Fibroblast of lung (primary cell): ENCODE data around the gene REL. TPM values are rescaled to one million over a fixed set of nuclear protein-coding genes. Genes with fewer than 3 reads are reported as not detected.

Experiments used
- DNase-seq, 2 donors: peaks; one replicate each; pipeline versions ENCODE4 v3.0.0 to v3.0.0-alpha.2; 2010; ENCODE audit warnings: low read depth in 2 of 2
- H2AFZ ChIP-seq: 2 replicates; pipeline ENCODE4 v1.5.1; 2012; ENCODE audit warnings: low read length, control low read depth, inconsistent platforms
- H3K27ac ChIP-seq: 2 replicates; pipeline ENCODE4 v1.5.1; 2011; ENCODE audit warnings: low read length, control low read depth; ENCODE audit not compliant: insufficient read depth
- H3K27me3 ChIP-seq: 2 replicates; pipeline ENCODE4 v1.5.1; 2011; ENCODE audit warnings: mild to moderate bottlenecking, low read length; ENCODE audit not compliant: control insufficient read depth, insufficient read depth
- H3K36me3 ChIP-seq: 2 replicates; pipeline ENCODE4 v1.5.1; 2011; ENCODE audit warnings: low read length; ENCODE audit not compliant: control insufficient read depth, insufficient read depth
- H3K4me1 ChIP-seq: 2 replicates; pipeline ENCODE4 v1.5.1; 2011; ENCODE audit warnings: low read length; ENCODE audit not compliant: control insufficient read depth, insufficient read depth; ENCODE audit errors: extremely low read depth
- H3K4me2 ChIP-seq: 2 replicates; pipeline ENCODE4 v1.5.1; 2011; ENCODE audit warnings: low read length, control low read depth; ENCODE audit not compliant: insufficient read depth; ENCODE audit errors: extremely low read depth
- H3K4me3 ChIP-seq, 4 experiments: fragments of 200-600 bp in 1 of 4; sonication (generic) in 1 of 4; replicated peaks in 1 of 4; 2 replicates each; pipeline ENCODE4 v1.5.1; 2011 to 2016; ENCODE audit warnings: low read length in 4 of 4, low read depth in 3 of 4, mild to moderate bottlenecking in 3 of 4, control low read depth in 2 of 4, inconsistent platforms in 1 of 4, mixed read lengths in 1 of 4; ENCODE audit not compliant: insufficient read depth in 1 of 4; ENCODE audit errors: control extremely low read depth in 1 of 4
- H3K79me2 ChIP-seq: 2 replicates; pipeline ENCODE4 v1.5.1; 2012; ENCODE audit warnings: mild to moderate bottlenecking, low read length, inconsistent platforms; ENCODE audit not compliant: control insufficient read depth, insufficient read depth
- H3K9ac ChIP-seq: 2 replicates; pipeline ENCODE4 v1.5.1; 2011; ENCODE audit warnings: mild to moderate bottlenecking, low read length, control low read depth; ENCODE audit not compliant: insufficient read depth
- H3K9me3 ChIP-seq: 2 replicates; pipeline ENCODE4 v1.5.1; 2012; ENCODE audit warnings: low read depth, low read length; ENCODE audit not compliant: control insufficient read depth, insufficient read depth
- H4K20me1 ChIP-seq: 2 replicates; pipeline ENCODE4 v1.5.1; 2011; ENCODE audit warnings: low read length; ENCODE audit not compliant: control insufficient read depth, insufficient read depth; ENCODE audit errors: extremely low read depth
- EZH2 ChIP-seq: IDR thresholded peaks from 2 replicates; pipeline ENCODE4 v1.5.1; 2012; ENCODE audit warnings: low read length, control low read depth, mild to moderate bottlenecking; ENCODE audit errors: missing control alignments
- polyA plus RNA-seq, 2 donors: library from polyadenylated mRNA; depleted of rRNA in 1 of 2; stranded (reverse) in 1 of 2; unstranded in 1 of 2; fragments of >200 nt; gene quantifications; 2 replicates each; pipeline ENCODE4 v1.2.1, GENCODE V29; 2011 to 2012; ENCODE audit warnings: missing spikeins in 1 of 2
- total RNA-seq: library from RNA; depleted of rRNA; stranded (reverse); fragments of >200 nt; gene quantifications from 2 replicates; pipeline ENCODE4 v1.2.1, GENCODE V29; 2014
- TF ChIP-seq, protein P1 (sequence below), 2 donors: IDR thresholded peaks in 1 of 2; conservative IDR thresholded peaks in 1 of 2; 1 replicate in 1 of 2; 2 replicates in 1 of 2; pipeline ENCODE4 v1.5.1; 2011 to 2012; ENCODE audit warnings: low read length in 2 of 2, control low read depth in 1 of 2, inconsistent platforms in 1 of 2, low read depth in 1 of 2, mild to moderate bottlenecking in 1 of 2

The REL gene
- total and polyA plus RNA-seq, 2 donors (not counting 1 experiment from before 2014, with no cell fraction given) = 2.0 to 2.8 TPM

DNA sequence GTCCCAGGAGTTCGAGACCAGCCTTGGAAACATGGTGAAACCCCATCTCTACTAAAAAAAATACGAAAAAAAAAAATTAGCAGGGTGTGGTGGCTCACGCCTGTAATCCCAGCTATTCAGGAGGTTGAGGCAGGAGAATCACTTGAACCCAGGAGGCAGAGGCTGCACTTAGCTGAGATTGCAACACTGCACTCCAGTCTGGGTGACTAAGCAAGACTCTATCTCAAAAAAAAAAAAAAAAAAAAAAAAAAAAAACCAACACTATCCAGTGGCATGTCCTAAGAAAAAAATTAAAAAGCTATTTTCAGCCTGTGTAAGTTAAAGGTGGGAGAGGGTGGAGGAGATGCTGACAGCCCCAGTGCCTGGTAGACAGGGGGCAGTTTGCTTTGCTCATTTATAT lies 32.2 kb upstream of the REL start:
- H3K4me1 ChIP-seq = no peaks in the 10 kb centered on the region
- peaks cover 7% of the 10 kb centered on the region for H3K27me3 ChIP-seq
- H3K4me2 ChIP-seq = no peak overlapping the region
- no peak overlapping the region for H3K4me3 ChIP-seq
- no peak overlapping the region for H2AFZ ChIP-seq
- H3K79me2 ChIP-seq = no peaks in the 10 kb centered on the region
- no peaks in the 10 kb centered on the region for H3K36me3 ChIP-seq
- no peak overlapping the region for H3K9ac ChIP-seq
- H3K9me3 ChIP-seq = no peaks in the 10 kb centered on the region
- H4K20me1 ChIP-seq = no peaks in the 10 kb centered on the region
- peak; percentile 5 to 18 for DNase-seq
- H3K27ac ChIP-seq = no peak overlapping the region
- TF ChIP-seq, protein P1, sequence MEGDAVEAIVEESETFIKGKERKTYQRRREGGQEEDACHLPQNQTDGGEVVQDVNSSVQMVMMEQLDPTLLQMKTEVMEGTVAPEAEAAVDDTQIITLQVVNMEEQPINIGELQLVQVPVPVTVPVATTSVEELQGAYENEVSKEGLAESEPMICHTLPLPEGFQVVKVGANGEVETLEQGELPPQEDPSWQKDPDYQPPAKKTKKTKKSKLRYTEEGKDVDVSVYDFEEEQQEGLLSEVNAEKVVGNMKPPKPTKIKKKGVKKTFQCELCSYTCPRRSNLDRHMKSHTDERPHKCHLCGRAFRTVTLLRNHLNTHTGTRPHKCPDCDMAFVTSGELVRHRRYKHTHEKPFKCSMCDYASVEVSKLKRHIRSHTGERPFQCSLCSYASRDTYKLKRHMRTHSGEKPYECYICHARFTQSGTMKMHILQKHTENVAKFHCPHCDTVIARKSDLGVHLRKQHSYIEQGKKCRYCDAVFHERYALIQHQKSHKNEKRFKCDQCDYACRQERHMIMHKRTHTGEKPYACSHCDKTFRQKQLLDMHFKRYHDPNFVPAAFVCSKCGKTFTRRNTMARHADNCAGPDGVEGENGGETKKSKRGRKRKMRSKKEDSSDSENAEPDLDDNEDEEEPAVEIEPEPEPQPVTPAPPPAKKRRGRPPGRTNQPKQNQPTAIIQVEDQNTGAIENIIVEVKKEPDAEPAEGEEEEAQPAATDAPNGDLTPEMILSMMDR (conservative IDR thresholded peaks at IDR 0.05 in 1 of 2, IDR thresholded peaks at IDR 0.05 in 1 of 2; ENCODE audit: low read depth in 1 of 2, low read length in 2 of 2) = no peak
- TF ChIP-seq EZH2 = no peak

DNA sequence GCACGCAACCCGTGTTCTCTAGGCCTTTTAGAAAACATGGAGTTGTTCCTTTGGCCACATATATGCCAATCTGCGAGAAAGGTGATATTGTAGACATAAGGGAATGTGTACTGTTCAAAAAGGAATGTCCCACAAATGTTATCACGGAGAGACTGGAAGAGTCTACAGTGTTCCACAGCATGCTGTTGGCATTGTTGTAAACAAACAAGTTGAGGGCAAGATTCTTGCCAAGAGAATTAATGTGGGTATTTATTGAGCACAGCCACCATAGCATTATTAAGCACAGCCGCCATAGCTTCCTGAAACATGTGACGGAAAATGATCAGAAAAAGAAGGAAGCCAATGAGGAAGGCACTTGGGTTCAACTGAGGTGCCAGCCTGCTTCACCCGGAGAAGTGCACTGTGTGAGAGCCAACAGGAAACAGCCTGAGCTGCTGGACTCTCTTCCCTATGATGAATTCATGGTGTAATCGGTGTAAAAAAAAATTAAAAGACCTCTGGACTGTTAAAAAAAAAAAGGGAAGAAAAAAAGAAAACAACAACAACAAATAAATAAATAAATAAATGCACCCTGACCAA lies 29.0 kb upstream of the REL start:
- no peak for TF ChIP-seq EZH2
- TF ChIP-seq, protein P1 (conservative IDR thresholded peaks at IDR 0.05 in 1 of 2, IDR thresholded peaks at IDR 0.05 in 1 of 2; ENCODE audit: low read depth in 1 of 2, low read length in 2 of 2) = no peak
- Histone ChIP-seq H3K4me1 (no peaks in the 10 kb centered on the region), H3K4me3 (no peak overlapping the region), H3K9me3 (no peaks in the 10 kb centered on the region), H3K36me3 (no peaks in the 10 kb centered on the region), H3K27ac (no peak overlapping the region), H3K9ac (no peak overlapping the region), H2AFZ (no peak overlapping the region), H3K79me2 (no peaks in the 10 kb centered on the region), H3K4me2 (no peak overlapping the region), H4K20me1 (no peaks in the 10 kb centered on the region), H3K27me3 (peaks cover 7% of the 10 kb centered on the region)
- no peak for DNase-seq

DNA sequence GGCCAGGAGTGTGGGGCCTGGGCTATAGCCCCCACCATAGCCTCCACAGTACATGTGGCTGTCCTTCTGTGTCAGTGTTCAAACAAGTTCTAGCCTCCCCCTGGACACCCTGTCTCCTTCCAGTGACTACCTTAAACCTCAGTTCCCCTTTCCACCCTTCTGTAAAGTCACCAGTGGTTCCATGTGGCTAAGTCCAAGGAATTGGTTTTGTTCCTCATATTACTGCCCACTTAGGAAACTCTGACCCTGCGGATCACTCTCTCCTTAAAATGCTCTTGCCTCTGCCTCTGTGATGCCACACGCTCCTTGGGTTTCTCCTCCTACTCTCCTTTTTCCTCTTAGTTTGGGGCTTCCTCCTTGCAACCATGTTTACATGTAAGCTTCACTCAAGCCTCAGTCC lies 27.8 kb upstream of the REL start:
- H3K4me3 ChIP-seq = no peak overlapping the region
- H3K9ac ChIP-seq = no peak overlapping the region
- H3K27ac ChIP-seq = no peak overlapping the region
- H3K27me3 ChIP-seq = peaks cover 7% of the 10 kb centered on the region
- H3K4me1 ChIP-seq = no peaks in the 10 kb centered on the region
- H3K79me2 ChIP-seq = no peaks in the 10 kb centered on the region
- no peaks in the 10 kb centered on the region for H3K36me3 ChIP-seq
- no peak overlapping the region for H2AFZ ChIP-seq
- no peaks in the 10 kb centered on the region for H4K20me1 ChIP-seq
- DNase-seq = no peak
- no peak overlapping the region for H3K4me2 ChIP-seq
- no peaks in the 10 kb centered on the region for H3K9me3 ChIP-seq
- TF ChIP-seq, protein P1 (conservative IDR thresholded peaks at IDR 0.05 in 1 of 2, IDR thresholded peaks at IDR 0.05 in 1 of 2; ENCODE audit: low read depth in 1 of 2, low read length in 2 of 2) = no peak
- TF ChIP-seq EZH2 = no peak
